HG02981 (cell line): ENCODE data around the gene TMLHE.
A peak's percentile ranks its signal among the peaks of the same experiment; 100 is the strongest.
"Not testable (repeated sequence)": the region's sequence is repeated elsewhere in the genome, so short reads cannot be mapped to it uniquely, and the experiment has no call there.

Experiments
- ATAC-seq: cut with Tn5 transposase; IDR thresholded peaks from one replicate; pipeline ENCODE4 v1.9.1; 2021; ENCODE audit warnings: mild to moderate bottlenecking, moderate library complexity; ENCODE audit not compliant: unreplicated experiment

Gene TMLHE, protein sequence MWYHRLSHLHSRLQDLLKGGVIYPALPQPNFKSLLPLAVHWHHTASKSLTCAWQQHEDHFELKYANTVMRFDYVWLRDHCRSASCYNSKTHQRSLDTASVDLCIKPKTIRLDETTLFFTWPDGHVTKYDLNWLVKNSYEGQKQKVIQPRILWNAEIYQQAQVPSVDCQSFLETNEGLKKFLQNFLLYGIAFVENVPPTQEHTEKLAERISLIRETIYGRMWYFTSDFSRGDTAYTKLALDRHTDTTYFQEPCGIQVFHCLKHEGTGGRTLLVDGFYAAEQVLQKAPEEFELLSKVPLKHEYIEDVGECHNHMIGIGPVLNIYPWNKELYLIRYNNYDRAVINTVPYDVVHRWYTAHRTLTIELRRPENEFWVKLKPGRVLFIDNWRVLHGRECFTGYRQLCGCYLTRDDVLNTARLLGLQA

DNA sequence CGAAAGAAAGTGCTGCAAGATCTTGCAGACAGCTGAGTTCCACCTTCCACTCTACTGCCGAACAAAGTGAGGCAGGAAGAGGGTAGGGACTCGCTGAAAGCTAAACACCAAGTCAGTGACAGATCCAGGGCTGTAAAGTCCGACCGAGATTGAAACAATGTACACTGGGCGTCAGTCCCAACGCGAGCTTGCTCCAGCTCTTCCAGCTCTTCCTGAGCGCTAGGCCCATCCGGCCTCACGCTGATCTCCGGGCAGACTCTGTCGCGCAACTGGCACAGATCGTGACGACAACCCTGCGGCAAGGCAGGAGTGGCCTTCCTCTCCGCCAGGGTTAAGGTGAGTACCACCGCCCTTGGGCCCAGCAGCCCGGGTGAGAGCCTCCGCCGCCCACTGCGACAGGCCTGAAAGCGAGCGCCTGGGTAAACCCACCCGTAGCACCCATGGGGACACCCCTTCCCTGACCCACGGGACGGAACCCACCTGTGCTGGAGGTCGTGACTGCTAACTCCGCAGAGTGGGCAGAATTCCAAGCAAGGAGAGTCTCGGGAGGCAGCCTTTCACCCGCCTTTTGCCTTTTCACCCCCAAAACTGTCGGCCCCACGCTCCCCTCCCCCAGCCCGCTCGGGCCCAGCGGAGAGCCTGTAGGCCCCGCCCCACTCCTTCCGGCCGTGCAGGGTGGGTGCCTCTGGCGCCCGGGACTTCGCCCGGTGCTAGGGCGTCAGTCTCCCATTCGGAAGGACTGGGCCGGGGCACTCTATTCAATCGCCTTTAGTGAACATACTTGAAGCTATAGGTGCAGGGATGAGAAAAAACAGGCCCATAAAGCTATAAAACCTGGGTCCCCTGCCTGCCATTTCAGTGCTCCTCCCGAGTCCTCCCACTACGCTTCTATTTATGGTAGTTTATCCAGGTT lies at the start of gene TMLHE, which contains the start of gene SPRY3:
Gene TMLHE (minus strand): TSS at position 641 of the 913 bp plus-strand sequence. CDS start 67,676 bp downstream, outside the sequence.
Gene SPRY3 (plus strand): TSS at position 275 of the 913 bp plus-strand sequence.
- ATAC-seq, result peak; percentile 86

GRCh38 chrX:155662282-155662681 lies 49.5 kb upstream of the TMLHE start:
- no peak for ATAC-seq

DNA sequence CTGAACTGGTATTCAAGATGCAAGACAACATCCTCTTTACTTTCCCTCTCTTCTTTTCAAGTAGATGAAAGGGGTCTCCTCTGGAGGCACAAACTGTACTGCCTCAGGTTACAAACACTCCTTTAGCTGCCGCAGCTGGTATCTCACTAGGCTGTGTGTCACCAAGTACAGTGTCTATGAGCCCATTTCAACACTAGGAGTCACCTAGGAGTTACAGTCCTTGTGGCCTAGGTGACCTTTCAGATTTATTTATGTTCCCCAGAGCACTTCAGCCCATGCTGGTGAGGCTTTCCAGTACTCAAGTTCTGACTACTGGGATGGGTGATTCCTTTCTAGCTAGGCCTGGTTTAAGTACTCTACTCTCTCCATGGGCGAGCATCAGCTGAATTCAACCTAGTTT lies 32.4 kb upstream of the TMLHE start:
- no peak for ATAC-seq

GRCh38 chrX:155643240-155643639 lies 30.5 kb upstream of the TMLHE start:
- ATAC-seq, result no peak

DNA sequence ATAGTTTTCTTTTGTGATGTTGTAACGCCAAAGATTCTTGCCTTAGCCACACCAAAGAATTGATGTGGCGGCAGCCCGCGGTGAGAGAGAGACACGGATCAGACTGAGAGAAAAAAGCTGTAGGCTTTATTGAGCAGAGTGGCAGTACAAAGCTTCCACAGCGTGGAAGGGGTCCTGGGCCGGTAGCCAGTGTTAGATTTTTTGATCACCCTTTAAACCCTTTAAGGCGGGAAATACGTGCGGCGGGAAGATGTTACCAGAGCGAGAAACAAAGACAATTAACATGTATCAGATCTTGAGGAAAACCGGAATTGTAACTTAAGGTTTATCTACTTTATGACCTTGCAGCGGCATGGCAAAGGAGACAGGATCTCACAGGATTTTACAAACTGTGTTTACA lies 28.6 kb upstream of the TMLHE start:
- not testable (repeated sequence) for ATAC-seq

DNA sequence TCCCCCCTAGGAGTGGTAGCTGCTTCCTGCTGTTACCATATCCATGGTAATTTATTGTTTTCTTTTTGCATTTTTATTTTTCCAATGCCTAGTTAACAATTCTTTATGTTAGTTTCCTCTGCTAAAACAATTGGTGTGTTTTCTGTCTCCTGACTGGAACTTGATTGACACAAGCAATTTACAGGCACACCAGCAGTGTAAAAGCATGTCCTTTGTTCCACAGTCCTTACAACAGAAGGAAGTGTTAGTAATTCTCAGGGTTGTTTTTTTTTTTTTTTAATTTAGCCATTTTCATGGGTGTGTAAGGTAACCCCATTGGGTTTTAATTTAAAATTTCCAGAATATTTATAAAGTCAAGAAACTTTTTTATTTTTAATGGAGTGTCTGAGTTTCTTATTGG lies 25.0 kb upstream of the TMLHE start:
- no peak for ATAC-seq

- not testable (repeated sequence) for ATAC-seq
Measured at GRCh38 chrX:155635019-155635418, 22.3 kb upstream of the TMLHE start.

- no peak for ATAC-seq
Measured at GRCh38 chrX:155632431-155633100, 19.8 kb upstream of the TMLHE start.

DNA sequence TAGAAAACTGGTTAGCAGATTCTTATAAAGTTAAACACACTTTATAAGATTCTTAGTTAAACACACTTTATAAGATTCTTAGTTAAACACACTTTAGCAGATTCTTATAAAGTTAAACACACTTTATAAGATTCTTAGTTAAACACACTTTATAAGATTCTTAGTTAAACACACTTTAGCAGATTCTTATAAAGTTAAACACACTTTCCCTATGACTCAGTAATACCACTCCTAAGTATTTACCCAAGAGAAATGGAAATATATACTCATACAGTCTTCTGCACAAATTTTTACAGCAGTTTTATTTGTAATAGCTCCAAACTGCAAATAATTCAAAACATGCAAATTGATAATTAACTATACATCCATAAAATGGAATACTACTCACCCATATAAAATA lies 7.4 kb upstream of the TMLHE start:
- not testable (repeated sequence) for ATAC-seq

GRCh38 chrX:155615938-155616337 lies 3.2 kb upstream of the TMLHE start:
- ATAC-seq, result no peak

- ATAC-seq, result no peak
Measured at GRCh38 chrX:155613927-155614559, 1.3 kb upstream of the TMLHE start.

DNA sequence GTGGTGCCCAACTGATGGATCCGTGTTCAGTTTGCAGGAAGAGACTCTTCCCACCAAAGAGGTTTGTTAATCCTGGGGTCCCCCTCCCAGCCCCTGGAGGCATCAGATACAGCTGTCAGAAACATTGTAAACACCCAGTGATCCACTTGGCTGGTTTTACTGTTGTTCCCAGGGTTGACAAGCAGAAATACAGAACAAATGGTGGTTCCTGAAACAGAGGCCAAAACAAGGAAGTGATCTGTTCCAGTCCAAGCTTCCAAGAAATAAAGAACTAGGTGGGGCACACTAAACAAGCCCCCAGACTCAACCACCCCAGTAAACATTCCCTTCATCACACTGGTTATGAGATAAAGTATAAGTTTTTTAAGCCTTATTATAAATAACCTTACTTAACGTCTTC lies 1.4 kb downstream of the TMLHE start:
- no peak for ATAC-seq

DNA sequence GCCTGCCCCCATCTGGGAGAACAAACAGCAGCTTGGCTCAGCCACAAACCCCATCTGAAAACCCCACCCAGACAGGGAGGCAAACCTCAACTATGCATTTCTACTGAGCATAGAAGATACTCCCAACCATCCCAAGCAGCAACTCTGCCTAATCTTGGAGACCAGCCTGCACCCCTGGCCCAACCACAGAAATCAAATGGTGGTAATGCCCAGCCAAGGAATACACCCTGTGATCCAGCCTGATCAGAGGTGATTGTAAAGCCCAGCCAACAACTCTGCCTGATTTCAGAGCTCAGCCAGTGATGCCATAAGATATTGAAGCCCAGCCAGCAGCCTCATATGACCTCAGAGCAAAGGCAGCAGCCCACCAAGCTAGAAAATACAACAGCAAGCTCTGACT lies 19.8 kb downstream of the TMLHE start:
- ATAC-seq, result no peak

- no peak for ATAC-seq
Measured at GRCh38 chrX:155592331-155592730, 20.4 kb downstream of the TMLHE start.

DNA sequence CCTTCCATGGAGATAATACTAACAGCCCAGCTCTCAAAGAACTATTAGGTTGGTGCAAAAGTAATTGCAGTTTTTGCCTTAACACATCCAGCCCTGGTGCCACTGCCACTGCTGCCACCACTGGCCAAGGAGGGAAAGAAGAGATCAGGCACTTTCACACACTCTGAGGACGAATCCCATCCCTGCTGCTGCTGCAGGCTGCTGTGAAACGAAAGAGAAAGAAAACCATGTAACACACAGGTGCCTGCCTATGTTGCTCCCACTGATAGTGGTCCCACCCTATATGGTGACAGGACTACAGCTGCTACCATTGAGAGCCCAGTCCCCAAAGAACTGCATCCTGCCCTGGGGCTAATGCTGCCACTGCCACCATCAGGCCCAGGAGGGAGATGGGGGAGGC lies 35.1 kb downstream of the TMLHE start:
- ATAC-seq, result no peak

- ATAC-seq, result no peak
Measured at GRCh38 chrX:155563099-155563498, 49.7 kb downstream of the TMLHE start.

GRCh38 chrX:155544881-155545280 lies 67.9 kb downstream of the TMLHE start:
- ATAC-seq, result no peak

GRCh38 chrX:155535866-155536265 lies 76.9 kb downstream of the TMLHE start:
- ATAC-seq, result no peak

- no peak for ATAC-seq
Measured at GRCh38 chrX:155534800-155535199, 78.0 kb downstream of the TMLHE start.

GRCh38 chrX:155527023-155527422 lies 85.7 kb downstream of the TMLHE start:
- ATAC-seq, result not testable (repeated sequence)

DNA sequence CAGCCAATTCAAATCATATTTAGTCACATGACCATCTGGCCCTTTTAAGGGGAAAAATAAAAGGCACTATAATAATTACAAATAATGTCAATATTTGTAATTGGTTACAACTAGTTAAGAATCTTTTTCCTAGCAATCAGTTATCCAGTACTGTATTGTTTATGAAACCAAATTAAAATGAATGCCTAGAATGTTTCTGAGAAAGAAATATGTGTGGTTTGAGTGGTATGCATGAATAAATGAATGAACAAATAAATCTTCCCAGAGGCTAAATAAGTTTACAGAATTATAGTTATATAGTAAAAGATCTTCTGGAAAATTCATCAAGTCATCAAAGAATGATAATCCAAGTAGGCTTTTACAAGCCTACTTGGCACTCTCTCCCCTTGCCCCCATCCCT lies 98.5 kb downstream of the TMLHE start:
- no peak for ATAC-seq
